GM12878 (cell line): ENCODE measurements around the gene B3GAT1. TPM values are rescaled to one million over a fixed set of nuclear protein-coding genes. Genes with fewer than 3 reads are reported as not detected.

Source experiments
- ATAC-seq: fragments of 200-7000 bp; cut with Tn5 transposase; 3 replicates; pipeline ENCODE4 v1.9.1; 2020; ENCODE audit warnings: mild to moderate bottlenecking, moderate library complexity
- BruUV-seq: library from RNA; stranded (reverse); fragments of 400-500 nt; replicated peaks from 2 replicates; lab custom pipeline; 2021; lab: Mats Ljungman, UMichigan
- CTCF ChIA-PET: fragments of 300-600 bp; sonication (Branson Sonifier 250); formaldehyde crosslinking; extraction: SDS; loops from one replicate; lab custom pipeline; 2021; ENCODE audit warnings: inconsistent platforms; lab: Yijun Ruan, JAX
- POLR2A ChIA-PET: fragments of 350-600 bp; formaldehyde crosslinking; extraction: SDS; loops from one replicate; lab custom pipeline; 2021; ENCODE audit warnings: inconsistent platforms; lab: Charles Lee
- RAD21 ChIA-PET: fragments of 300-600 bp; sonication (Branson Sonifier 250); formaldehyde crosslinking; loops from one replicate; lab custom pipeline; 2023; ENCODE audit warnings: antibody characterized with exemption; ENCODE audit not compliant: unreplicated experiment; lab: Charles Lee
- SMC1A ChIA-PET: fragments of 300-600 bp; sonication (Branson Sonifier 250); formaldehyde crosslinking; loops from one replicate; lab custom pipeline; 2023; ENCODE audit not compliant: unreplicated experiment, uncharacterized antibody; lab: Charles Lee
- DNase-seq: peaks from one replicate; pipeline ENCODE4 v3.0.0-alpha.2; 2011; ENCODE audit warnings: low read depth, low spot score
- FAIRE-seq: peaks from 3 replicates; lab custom pipeline; 2011; peaks lifted over from hg19 to GRCh38; lab: Jason Lieb, UNC
- H2AFZ ChIP-seq: 2 replicates; pipeline ENCODE4 v1.6.0; 2011; ENCODE audit warnings: low read depth, low read length, control low read depth; ENCODE audit not compliant: control insufficient read depth
- H3K27ac ChIP-seq: 2 replicates; pipeline ENCODE4 v1.5.1; 2011; ENCODE audit warnings: control low read depth; ENCODE audit not compliant: control insufficient read depth, insufficient read depth
- H3K27me3 ChIP-seq, 2 experiments: replicated peaks in 1 of 2; 2 replicates each; pipeline versions ENCODE4 v1.6.0 to v1.6.1; 2011; ENCODE audit warnings: low read length in 1 of 2; ENCODE audit not compliant: control insufficient read depth in 2 of 2, insufficient read depth in 2 of 2
- H3K36me3 ChIP-seq, 2 experiments: 2 replicates each; pipeline ENCODE4 v1.5.1; 2011; ENCODE audit warnings: low read length in 1 of 2; ENCODE audit not compliant: control insufficient read depth in 2 of 2, insufficient read depth in 2 of 2
- H3K4me1 ChIP-seq: 2 replicates; pipeline ENCODE4 v1.6.1; 2011; ENCODE audit warnings: mild to moderate bottlenecking, low read length, moderate library complexity, mixed read lengths; ENCODE audit not compliant: control insufficient read depth, insufficient read depth
- H3K4me2 ChIP-seq: 2 replicates; pipeline ENCODE4 v1.6.0; 2011; ENCODE audit warnings: control low read depth; ENCODE audit not compliant: control insufficient read depth, insufficient read depth
- H3K4me3 ChIP-seq: fragments of 200-600 bp; sonication (generic); 2 replicates; pipeline ENCODE4 v1.5.1; 2016
- H3K79me2 ChIP-seq: 2 replicates; pipeline ENCODE4 v1.6.0; 2011; ENCODE audit warnings: low read length; ENCODE audit not compliant: control insufficient read depth, insufficient read depth
- H3K9ac ChIP-seq: 2 replicates; pipeline ENCODE4 v1.8.0; 2011; ENCODE audit warnings: low read length, control low read depth, mixed read lengths; ENCODE audit not compliant: control insufficient read depth, insufficient read depth
- H3K9me3 ChIP-seq: replicated peaks from 3 replicates; pipeline ENCODE4 v1.5.1; 2011; ENCODE audit warnings: mild to moderate bottlenecking, low read length; ENCODE audit not compliant: control insufficient read depth, insufficient read depth
- H4K20me1 ChIP-seq: 2 replicates; pipeline ENCODE4 v1.6.0; 2011; ENCODE audit not compliant: control insufficient read depth, insufficient read depth
- CBX3 ChIP-seq: fragments of 200-600 bp; sonication (generic); IDR thresholded peaks from 2 replicates; pipeline ENCODE4 v1.6.1; 2016; ENCODE audit warnings: low read depth, borderline replicate concordance
- CBX5 ChIP-seq: sonication (generic); IDR thresholded peaks from 2 replicates; pipeline ENCODE4 v1.6.1; 2016; ENCODE audit warnings: low read depth, moderate library complexity, mild to moderate bottlenecking, inconsistent platforms
- DPF2 ChIP-seq: fragments of 450-650 bp; IDR thresholded peaks from 2 replicates; pipeline ENCODE4 v1.6.1; 2017; ENCODE audit warnings: mild to moderate bottlenecking
- ESRRA ChIP-seq: IDR thresholded peaks from 2 replicates; pipeline ENCODE4 v1.6.1; 2012; ENCODE audit warnings: mild to moderate bottlenecking, low read length, improper control_type of control experiment
- ETV6 ChIP-seq, 2 experiments: fragments of 450-650 bp in 1 of 2; IDR thresholded peaks in 1 of 2; conservative IDR thresholded peaks in 1 of 2; 2 replicates each; pipeline ENCODE4 v1.6.1; 2014; ENCODE audit warnings: antibody characterized with exemption in 1 of 2, borderline replicate concordance in 1 of 2, low read depth in 1 of 2, mild to moderate bottlenecking in 1 of 2, moderate library complexity in 1 of 2
- HDGF ChIP-seq: fragments of 450-650 bp; IDR thresholded peaks from 2 replicates; pipeline ENCODE4 v1.6.1; 2016; ENCODE audit warnings: antibody characterized with exemption
- IKZF1 ChIP-seq: fragments of 450-650 bp; conservative IDR thresholded peaks from 2 replicates; pipeline ENCODE4 v1.6.1; 2017; ENCODE audit warnings: antibody characterized with exemption, mild to moderate bottlenecking
- MEF2A ChIP-seq: IDR thresholded peaks from 2 replicates; pipeline ENCODE4 v1.6.1; 2011; ENCODE audit warnings: low read depth, mild to moderate bottlenecking, low read length, moderate library complexity; ENCODE audit not compliant: insufficient read depth
- PAX8 ChIP-seq: fragments of 450-650 bp; IDR thresholded peaks from 2 replicates; pipeline ENCODE4 v1.6.1; 2017; ENCODE audit warnings: mild to moderate bottlenecking, moderate library complexity
- POLR2A ChIP-seq: IDR thresholded peaks from 2 replicates; pipeline ENCODE4 v1.6.1; 2011; ENCODE audit warnings: low read depth, mild to moderate bottlenecking, low read length
- RB1 ChIP-seq: fragments of 450-650 bp; formaldehyde crosslinking; IDR thresholded peaks from 2 replicates; pipeline ENCODE4 v1.6.1; 2017; ENCODE audit warnings: mild to moderate bottlenecking, borderline replicate concordance
- WRNIP1 ChIP-seq: IDR thresholded peaks from 2 replicates; pipeline ENCODE4 v1.6.1; 2011; ENCODE audit warnings: low read depth, low read length, improper control_type of control experiment, borderline replicate concordance
- ZZZ3 ChIP-seq: IDR thresholded peaks from 2 replicates; pipeline ENCODE4 v1.6.1; 2011; ENCODE audit warnings: low read depth; ENCODE audit not compliant: control insufficient read depth, insufficient read length
- WGBS: methylation state at CpG from one replicate; pipeline ENCODE4 v1.1.6; 2016; ENCODE audit warnings: low lambda C conversion rate; ENCODE audit not compliant: insufficient replicate concordance, insufficient coverage; ENCODE audit errors: missing lambda C conversion rate; 5-methylcytosine and 5-hydroxymethylcytosine counted together
- in situ Hi-C: fragments of 300-500 bp; cut with MboI; formaldehyde crosslinking; loops from 9 replicates; pipeline ENCODE4 v1.14.3; 2018; ENCODE audit warnings: mixed read lengths
- intact Hi-C: fragments of 100-400 bp; cut with micrococcal nuclease; formaldehyde crosslinking; loops from one replicate; pipeline ENCODE4 v1.14.2; 2022; ENCODE audit not compliant: unreplicated experiment
- polyA plus RNA-seq, 11 experiments: library from polyadenylated mRNA; depleted of rRNA in 4 of 11; unstranded in 6 of 11; stranded (reverse) in 5 of 11; fragments of >200 nt; fragmentation: Nextera tagmentation in 4 of 11; fragmentation: Illumina TruSeq in 1 of 11; extraction: Ambion mirVana in 4 of 11; extraction: Trizol in 1 of 11; gene quantifications; 1 replicate in 1 of 11; 2 replicates in 10 of 11; pipeline versions ENCODE4 v1.2.1 to v1.2.3, GENCODE V29; 2011 to 2016; ENCODE audit warnings: inconsistent platforms in 2 of 11, missing spikeins in 2 of 11, low read depth in 1 of 11
- total RNA-seq, 4 experiments: library from RNA; depleted of rRNA in 3 of 4; stranded (reverse); fragments of >200 nt in 3 of 4; fragmentation: Illumina TruSeq in 1 of 4; extraction: Trizol in 1 of 4; gene quantifications; 2 replicates each; pipeline versions ENCODE4 v1.2.1 to v1.2.3, GENCODE V29; 2013 to 2021
- TF ChIP-seq, protein P1 (sequence below): fragments of 450-650 bp; IDR thresholded peaks from 2 replicates; pipeline ENCODE4 v1.6.1; 2017; ENCODE audit warnings: mild to moderate bottlenecking, low read depth, inconsistent platforms; ENCODE audit not compliant: poor library complexity, severe bottlenecking
- TF ChIP-seq, protein P2 (sequence below): fragments of 150-350 bp; IDR thresholded peaks from 2 replicates; pipeline ENCODE4 v1.6.1; 2016; ENCODE audit warnings: low read depth, low read length
- TF ChIP-seq, protein P3 (sequence below): fragments of 450-650 bp; IDR thresholded peaks from 2 replicates; pipeline ENCODE4 v1.6.1; 2014; ENCODE audit warnings: mild to moderate bottlenecking
- TF ChIP-seq, protein P4 (sequence below): fragments of 150-350 bp; IDR thresholded peaks from 2 replicates; pipeline ENCODE4 v1.6.1; 2014; ENCODE audit warnings: mild to moderate bottlenecking, low read depth, low read length

Gene B3GAT1
- total and polyA plus RNA-seq, 10 of the 15 experiments (the other 5 are each of a cell fraction or from before 2014, with no cell fraction given): 0.05 TPM; not detected in 9

DNA sequence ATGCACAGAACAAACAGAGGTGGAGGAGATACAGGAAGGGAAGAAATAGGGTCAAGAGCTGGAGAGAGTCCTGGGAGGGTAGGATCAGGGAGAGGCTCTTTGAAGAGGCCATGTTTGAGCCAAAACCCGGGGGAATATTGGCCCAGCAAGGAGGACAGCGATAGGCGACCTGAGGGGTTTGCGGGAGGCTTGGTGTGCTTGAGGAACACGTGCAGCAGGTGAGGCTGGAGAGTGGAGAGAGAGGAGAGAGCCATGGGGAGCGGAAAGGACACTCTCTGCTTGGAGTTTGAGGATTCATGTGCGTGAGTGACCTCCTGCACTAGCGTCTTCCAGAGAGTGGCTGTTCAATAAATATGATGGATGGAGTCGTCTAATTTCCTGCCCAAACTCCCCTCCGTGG lies 4.7 kb upstream of the B3GAT1 start:
- H3K36me3 ChIP-seq: no peaks in the 10 kb centered on the region
- 29% methylated on average over 10 of the region's 10 CpGs for WGBS
- no peak overlapping the region for H2AFZ ChIP-seq
- H3K79me2 ChIP-seq: no peaks in the 10 kb centered on the region
- no peaks in the 10 kb centered on the region for H4K20me1 ChIP-seq
- ChIA-PET SMC1A (no interaction called here), CTCF (interaction anchor here (0.5 kb wide), 1 partner anchor 401 kb away, joined by 3 read pairs; no protein-coding TSS in a partner anchor), POLR2A (no interaction called here), RAD21 (no interaction called here)
- ATAC-seq (no peak), FAIRE-seq (no peak), DNase-seq (no peak)
- no peaks in the 10 kb centered on the region for H3K9me3 ChIP-seq
- intact Hi-C loops (no loop called here), in situ Hi-C loops (no loop called here)
- no TSS peak for BruUV-seq
- no peak for TF ChIP-seq ESRRA
- TF ChIP-seq, protein P1, sequence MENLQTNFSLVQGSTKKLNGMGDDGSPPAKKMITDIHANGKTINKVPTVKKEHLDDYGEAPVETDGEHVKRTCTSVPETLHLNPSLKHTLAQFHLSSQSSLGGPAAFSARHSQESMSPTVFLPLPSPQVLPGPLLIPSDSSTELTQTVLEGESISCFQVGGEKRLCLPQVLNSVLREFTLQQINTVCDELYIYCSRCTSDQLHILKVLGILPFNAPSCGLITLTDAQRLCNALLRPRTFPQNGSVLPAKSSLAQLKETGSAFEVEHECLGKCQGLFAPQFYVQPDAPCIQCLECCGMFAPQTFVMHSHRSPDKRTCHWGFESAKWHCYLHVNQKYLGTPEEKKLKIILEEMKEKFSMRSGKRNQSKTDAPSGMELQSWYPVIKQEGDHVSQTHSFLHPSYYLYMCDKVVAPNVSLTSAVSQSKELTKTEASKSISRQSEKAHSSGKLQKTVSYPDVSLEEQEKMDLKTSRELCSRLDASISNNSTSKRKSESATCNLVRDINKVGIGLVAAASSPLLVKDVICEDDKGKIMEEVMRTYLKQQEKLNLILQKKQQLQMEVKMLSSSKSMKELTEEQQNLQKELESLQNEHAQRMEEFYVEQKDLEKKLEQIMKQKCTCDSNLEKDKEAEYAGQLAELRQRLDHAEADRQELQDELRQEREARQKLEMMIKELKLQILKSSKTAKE: no peak
- no peak for TF ChIP-seq HDGF
- TF ChIP-seq, protein P2, sequence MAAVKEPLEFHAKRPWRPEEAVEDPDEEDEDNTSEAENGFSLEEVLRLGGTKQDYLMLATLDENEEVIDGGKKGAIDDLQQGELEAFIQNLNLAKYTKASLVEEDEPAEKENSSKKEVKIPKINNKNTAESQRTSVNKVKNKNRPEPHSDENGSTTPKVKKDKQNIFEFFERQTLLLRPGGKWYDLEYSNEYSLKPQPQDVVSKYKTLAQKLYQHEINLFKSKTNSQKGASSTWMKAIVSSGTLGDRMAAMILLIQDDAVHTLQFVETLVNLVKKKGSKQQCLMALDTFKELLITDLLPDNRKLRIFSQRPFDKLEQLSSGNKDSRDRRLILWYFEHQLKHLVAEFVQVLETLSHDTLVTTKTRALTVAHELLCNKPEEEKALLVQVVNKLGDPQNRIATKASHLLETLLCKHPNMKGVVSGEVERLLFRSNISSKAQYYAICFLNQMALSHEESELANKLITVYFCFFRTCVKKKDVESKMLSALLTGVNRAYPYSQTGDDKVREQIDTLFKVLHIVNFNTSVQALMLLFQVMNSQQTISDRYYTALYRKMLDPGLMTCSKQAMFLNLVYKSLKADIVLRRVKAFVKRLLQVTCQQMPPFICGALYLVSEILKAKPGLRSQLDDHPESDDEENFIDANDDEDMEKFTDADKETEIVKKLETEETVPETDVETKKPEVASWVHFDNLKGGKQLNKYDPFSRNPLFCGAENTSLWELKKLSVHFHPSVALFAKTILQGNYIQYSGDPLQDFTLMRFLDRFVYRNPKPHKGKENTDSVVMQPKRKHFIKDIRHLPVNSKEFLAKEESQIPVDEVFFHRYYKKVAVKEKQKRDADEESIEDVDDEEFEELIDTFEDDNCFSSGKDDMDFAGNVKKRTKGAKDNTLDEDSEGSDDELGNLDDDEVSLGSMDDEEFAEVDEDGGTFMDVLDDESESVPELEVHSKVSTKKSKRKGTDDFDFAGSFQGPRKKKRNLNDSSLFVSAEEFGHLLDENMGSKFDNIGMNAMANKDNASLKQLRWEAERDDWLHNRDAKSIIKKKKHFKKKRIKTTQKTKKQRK: no peak
- TF ChIP-seq ETV6 (conservative IDR thresholded peaks at IDR 0.05 in 1 of 2, IDR thresholded peaks at IDR 0.05 in 1 of 2; ENCODE audit: borderline replicate concordance in 1 of 2, low read depth in 1 of 2): no peak
- no peak for TF ChIP-seq PAX8
- TF ChIP-seq WRNIP1: no peak
- TF ChIP-seq DPF2: no peak
- no peak for TF ChIP-seq IKZF1
- TF ChIP-seq RB1: no peak
- TF ChIP-seq MEF2A: no peak
- TF ChIP-seq POLR2A: no peak
- TF ChIP-seq, protein P3, sequence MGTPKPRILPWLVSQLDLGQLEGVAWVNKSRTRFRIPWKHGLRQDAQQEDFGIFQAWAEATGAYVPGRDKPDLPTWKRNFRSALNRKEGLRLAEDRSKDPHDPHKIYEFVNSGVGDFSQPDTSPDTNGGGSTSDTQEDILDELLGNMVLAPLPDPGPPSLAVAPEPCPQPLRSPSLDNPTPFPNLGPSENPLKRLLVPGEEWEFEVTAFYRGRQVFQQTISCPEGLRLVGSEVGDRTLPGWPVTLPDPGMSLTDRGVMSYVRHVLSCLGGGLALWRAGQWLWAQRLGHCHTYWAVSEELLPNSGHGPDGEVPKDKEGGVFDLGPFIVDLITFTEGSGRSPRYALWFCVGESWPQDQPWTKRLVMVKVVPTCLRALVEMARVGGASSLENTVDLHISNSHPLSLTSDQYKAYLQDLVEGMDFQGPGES: no peak
- TF ChIP-seq CBX3: no peak
- no peak for TF ChIP-seq CBX5
- no peak for TF ChIP-seq ZZZ3
- TF ChIP-seq, protein P4, sequence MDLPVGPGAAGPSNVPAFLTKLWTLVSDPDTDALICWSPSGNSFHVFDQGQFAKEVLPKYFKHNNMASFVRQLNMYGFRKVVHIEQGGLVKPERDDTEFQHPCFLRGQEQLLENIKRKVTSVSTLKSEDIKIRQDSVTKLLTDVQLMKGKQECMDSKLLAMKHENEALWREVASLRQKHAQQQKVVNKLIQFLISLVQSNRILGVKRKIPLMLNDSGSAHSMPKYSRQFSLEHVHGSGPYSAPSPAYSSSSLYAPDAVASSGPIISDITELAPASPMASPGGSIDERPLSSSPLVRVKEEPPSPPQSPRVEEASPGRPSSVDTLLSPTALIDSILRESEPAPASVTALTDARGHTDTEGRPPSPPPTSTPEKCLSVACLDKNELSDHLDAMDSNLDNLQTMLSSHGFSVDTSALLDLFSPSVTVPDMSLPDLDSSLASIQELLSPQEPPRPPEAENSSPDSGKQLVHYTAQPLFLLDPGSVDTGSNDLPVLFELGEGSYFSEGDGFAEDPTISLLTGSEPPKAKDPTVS: no peak
- peaks cover 3 to 7% of the 10 kb centered on the region in 2 experiments; a peak in 3 of 4 replicates for H3K27me3 ChIP-seq
- no peak overlapping the region for H3K27ac ChIP-seq
- H3K4me2 ChIP-seq: no peak overlapping the region
- H3K4me1 ChIP-seq: no peaks in the 10 kb centered on the region
- H3K9ac ChIP-seq: no peak overlapping the region
- H3K4me3 ChIP-seq: no peak overlapping the region
